ENCODE results near the gene TMEM62. TPM values are rescaled to one million over a fixed set of nuclear protein-coding genes. Genes with fewer than 3 reads are reported as not detected.

TMEM62 gene
- total and polyA plus RNA-seq, 9 of the 15 experiments (the other 6 are each of a cell fraction or from before 2014, with no cell fraction given), result 4.4 to 16.6 (median 11.1) TPM

DNA sequence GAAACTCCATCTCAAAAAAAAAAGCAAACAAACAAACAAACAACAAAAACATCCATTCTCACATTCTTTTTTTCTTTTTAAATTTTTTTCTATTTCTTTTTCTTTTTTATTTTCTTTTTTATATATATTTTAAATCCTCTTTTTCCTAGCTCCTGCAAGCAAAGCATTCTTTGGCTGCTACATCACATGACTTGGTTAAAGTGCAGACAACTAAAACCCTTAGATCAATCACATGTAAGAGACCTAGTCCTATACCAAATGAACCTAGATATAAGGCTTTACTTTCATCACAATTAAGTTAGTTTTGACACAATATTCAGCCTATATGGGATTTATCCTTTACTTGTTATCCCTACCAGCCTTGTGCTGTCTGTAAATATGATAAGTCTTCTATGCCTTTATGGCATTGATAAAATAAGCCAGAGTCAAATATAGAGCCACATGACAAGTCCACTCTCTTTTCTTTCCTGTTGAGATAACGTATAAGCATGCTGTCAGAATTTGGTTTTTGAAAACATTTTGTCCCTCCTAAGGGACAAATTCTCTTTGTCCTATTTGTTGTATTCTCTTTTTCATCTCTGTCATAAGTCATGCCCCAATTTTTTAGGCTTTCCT, 38.9 kb upstream of the TMEM62 start (continued):
- TF ChIP-seq AFF1 (IDR thresholded peaks at IDR 0.05; ENCODE audit: low read depth in 1 of 2, partially characterized antibody in 2 of 2) (no peak), SMARCA4 (IDR thresholded peaks at IDR 0.05) (peak; percentile 51), POLR2AphosphoS5 (IDR thresholded peaks at IDR 0.05; ENCODE audit: control insufficient read depth, insufficient read depth, low read depth, low read length) (no peak), TAL1 (IDR thresholded peaks at IDR 0.05) (peak; percentile 66; the same call in 1 of the 2 replicates), DPF2 (IDR thresholded peaks at IDR 0.05) (peak; percentile 63; the same call in 1 of the 2 replicates), ZNF174 (CRISPR knock-in tag; IDR thresholded peaks at IDR 0.05) (no peak), HOXB6 (CRISPR knock-in tag; IDR thresholded peaks at IDR 0.05; ENCODE audit: borderline replicate concordance) (no peak), ARID1B (IDR thresholded peaks at IDR 0.05) (peak; percentile 78), PBX2 (CRISPR knock-in tag; IDR thresholded peaks at IDR 0.05; ENCODE audit: low read depth) (no peak), PBX2 (tag; conservative IDR thresholded peaks at IDR 0.05; ENCODE audit: low read depth) (0 out of 2 replicates have a peak, but pooled peaks have one; percentile 11), EP300 (IDR thresholded peaks at IDR 0.05; ENCODE audit: low read length) (peak; percentile 56; the same call in 1 of the 2 replicates), TEAD4 (IDR thresholded peaks at IDR 0.05; ENCODE audit: low read length) (peak; percentile 62; the same call in 1 of the 2 replicates), TEAD4 (CRISPR knock-in tag; IDR thresholded peaks at IDR 0.05; ENCODE audit: borderline replicate concordance) (no peak), ZNF24 (IDR thresholded peaks at IDR 0.05) (no peak), IRF2 (CRISPR knock-in tag; IDR thresholded peaks at IDR 0.05) (no peak)
- TF ChIP-seq, protein P1, sequence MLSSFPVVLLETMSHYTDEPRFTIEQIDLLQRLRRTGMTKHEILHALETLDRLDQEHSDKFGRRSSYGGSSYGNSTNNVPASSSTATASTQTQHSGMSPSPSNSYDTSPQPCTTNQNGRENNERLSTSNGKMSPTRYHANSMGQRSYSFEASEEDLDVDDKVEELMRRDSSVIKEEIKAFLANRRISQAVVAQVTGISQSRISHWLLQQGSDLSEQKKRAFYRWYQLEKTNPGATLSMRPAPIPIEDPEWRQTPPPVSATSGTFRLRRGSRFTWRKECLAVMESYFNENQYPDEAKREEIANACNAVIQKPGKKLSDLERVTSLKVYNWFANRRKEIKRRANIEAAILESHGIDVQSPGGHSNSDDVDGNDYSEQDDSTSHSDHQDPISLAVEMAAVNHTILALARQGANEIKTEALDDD (IDR thresholded peaks at IDR 0.05), result peak; percentile 39; the same call in 1 of the 2 replicates
- TF ChIP-seq, protein P2, sequence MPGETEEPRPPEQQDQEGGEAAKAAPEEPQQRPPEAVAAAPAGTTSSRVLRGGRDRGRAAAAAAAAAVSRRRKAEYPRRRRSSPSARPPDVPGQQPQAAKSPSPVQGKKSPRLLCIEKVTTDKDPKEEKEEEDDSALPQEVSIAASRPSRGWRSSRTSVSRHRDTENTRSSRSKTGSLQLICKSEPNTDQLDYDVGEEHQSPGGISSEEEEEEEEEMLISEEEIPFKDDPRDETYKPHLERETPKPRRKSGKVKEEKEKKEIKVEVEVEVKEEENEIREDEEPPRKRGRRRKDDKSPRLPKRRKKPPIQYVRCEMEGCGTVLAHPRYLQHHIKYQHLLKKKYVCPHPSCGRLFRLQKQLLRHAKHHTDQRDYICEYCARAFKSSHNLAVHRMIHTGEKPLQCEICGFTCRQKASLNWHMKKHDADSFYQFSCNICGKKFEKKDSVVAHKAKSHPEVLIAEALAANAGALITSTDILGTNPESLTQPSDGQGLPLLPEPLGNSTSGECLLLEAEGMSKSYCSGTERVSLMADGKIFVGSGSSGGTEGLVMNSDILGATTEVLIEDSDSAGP (CRISPR knock-in tag; IDR thresholded peaks at IDR 0.05), result no peak
- TF ChIP-seq, protein P3, sequence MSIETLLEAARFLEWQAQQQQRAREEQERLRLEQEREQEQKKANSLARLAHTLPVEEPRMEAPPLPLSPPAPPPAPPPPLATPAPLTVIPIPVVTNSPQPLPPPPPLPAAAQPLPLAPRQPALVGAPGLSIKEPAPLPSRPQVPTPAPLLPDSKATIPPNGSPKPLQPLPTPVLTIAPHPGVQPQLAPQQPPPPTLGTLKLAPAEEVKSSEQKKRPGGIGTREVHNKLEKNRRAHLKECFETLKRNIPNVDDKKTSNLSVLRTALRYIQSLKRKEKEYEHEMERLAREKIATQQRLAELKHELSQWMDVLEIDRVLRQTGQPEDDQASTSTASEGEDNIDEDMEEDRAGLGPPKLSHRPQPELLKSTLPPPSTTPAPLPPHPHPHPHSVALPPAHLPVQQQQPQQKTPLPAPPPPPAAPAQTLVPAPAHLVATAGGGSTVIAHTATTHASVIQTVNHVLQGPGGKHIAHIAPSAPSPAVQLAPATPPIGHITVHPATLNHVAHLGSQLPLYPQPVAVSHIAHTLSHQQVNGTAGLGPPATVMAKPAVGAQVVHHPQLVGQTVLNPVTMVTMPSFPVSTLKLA (conservative IDR thresholded peaks at IDR 0.05), result peak; percentile 28 to 53; a peak in 3 of 4 replicates

Data from K562 (cell line).